ENCODE results near the gene SPTSSB.

SPTSSB gene

DNA sequence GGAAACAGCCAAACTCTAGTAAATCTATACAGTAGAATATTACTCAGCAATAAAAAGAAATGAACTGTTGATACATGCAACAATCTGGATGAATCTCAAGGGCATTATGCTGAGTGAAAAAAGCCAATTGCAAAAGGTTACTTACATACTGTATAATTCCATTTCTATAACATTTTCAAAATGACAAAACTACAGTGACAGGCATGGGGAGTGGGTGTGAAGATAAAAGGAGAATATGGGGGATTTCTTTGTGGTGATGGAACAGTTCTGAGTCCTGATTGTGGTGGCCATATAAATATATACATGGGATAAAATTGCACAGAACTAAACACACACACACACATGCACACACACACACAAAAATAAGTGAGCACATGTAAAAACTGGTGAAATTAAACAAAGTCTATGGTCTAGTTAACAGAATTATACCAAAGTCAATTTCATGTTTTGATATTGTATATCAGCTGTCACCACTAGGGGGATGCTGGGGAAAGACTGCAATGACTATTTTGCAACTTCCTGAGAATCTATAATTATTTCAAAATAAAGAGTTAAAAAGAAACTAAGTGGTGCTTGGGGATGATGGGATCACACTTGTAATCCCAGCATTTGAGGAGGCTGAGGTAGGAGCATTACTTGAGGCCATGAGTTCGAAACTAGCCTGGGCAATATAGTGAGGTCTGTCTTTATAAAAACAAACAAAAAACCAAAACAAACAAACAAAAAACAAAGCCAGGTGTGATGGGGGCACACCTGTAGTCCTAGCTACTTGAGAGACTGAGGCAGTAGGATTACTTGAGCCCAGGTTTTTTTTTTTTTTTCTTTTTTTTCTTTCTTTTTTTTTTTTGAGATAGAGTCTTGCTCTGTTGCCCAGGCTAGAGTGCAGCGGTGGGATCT, 66.0 kb downstream of the SPTSSB start:
- Histone ChIP-seq H3K27me3 (ENCODE audit: control insufficient read depth, insufficient read depth, low read length) (no peaks in the 10 kb centered on the region), H3K9me3 (ENCODE audit: control insufficient read depth, low read depth, low read length) (no peaks in the 10 kb centered on the region), H3K36me3 (ENCODE audit: control insufficient read depth, low read depth, low read length) (no peaks in the 10 kb centered on the region), H3K27ac (ENCODE audit: low read length) (no peak overlapping the region), H3K9ac (ENCODE audit: low read length) (no peak overlapping the region), H3K4me3 (ENCODE audit: low read length) (no peak overlapping the region), H3K4me1 (ENCODE audit: control insufficient read depth, low read depth, low read length) (no peaks in the 10 kb centered on the region)

GRCh38 chr3:161296814-161297213, 74.5 kb downstream of the SPTSSB start:
- Histone ChIP-seq H3K9ac (ENCODE audit: low read length) (no peak overlapping the region), H3K4me3 (ENCODE audit: low read length) (no peak overlapping the region), H3K4me1 (ENCODE audit: control insufficient read depth, low read depth, low read length) (no peaks in the 10 kb centered on the region), H3K27me3 (ENCODE audit: control insufficient read depth, insufficient read depth, low read length) (no peaks in the 10 kb centered on the region), H3K27ac (ENCODE audit: low read length) (no peak overlapping the region), H3K9me3 (ENCODE audit: control insufficient read depth, low read depth, low read length) (peaks cover 11% of the 10 kb centered on the region), H3K36me3 (ENCODE audit: control insufficient read depth, low read depth, low read length) (no peaks in the 10 kb centered on the region)

DNA sequence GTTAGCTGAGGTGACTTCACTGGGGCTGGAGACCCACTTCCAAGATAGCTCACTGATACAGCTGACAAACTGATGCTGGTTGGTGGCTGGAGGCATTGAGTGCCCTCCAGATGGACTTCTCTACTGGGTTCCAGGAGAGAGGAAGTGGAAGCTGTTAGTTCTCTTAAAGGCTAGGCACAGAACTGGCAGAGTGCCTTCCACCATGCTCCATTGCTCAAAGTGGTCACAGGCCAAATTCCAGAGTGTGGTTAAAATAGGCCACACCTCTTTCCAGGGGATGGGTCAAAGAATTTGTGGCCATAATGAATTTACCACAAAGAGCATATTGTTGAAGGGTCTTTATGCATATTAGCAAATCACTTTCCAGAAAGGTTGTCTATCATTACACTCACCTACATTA, 76.0 kb downstream of the SPTSSB start:
- Histone ChIP-seq H3K27me3 (ENCODE audit: control insufficient read depth, insufficient read depth, low read length) (no peaks in the 10 kb centered on the region), H3K4me1 (ENCODE audit: control insufficient read depth, low read depth, low read length) (no peaks in the 10 kb centered on the region), H3K36me3 (ENCODE audit: control insufficient read depth, low read depth, low read length) (no peaks in the 10 kb centered on the region), H3K4me3 (ENCODE audit: low read length) (no peak overlapping the region), H3K9ac (ENCODE audit: low read length) (no peak overlapping the region), H3K9me3 (ENCODE audit: control insufficient read depth, low read depth, low read length) (peaks cover 11% of the 10 kb centered on the region), H3K27ac (ENCODE audit: low read length) (no peak overlapping the region)
